Ishikawa (cell line): ENCODE data around the gene PATJ.

Experiments used
- CEBPB ChIP-seq: IDR thresholded peaks from 2 replicates; pipeline ENCODE4 v1.6.1; 2012
- CREB1 ChIP-seq: IDR thresholded peaks from 2 replicates; pipeline ENCODE4 v1.6.1; 2012; ENCODE audit warnings: low read depth
- EGR1 ChIP-seq: IDR thresholded peaks from 2 replicates; pipeline ENCODE4 v1.6.1; 2012
- EP300 ChIP-seq: IDR thresholded peaks from 2 replicates; pipeline ENCODE4 v1.6.1; 2012; ENCODE audit warnings: borderline replicate concordance
- FOXM1 ChIP-seq: IDR thresholded peaks from 2 replicates; pipeline ENCODE4 v1.6.1; 2012; ENCODE audit warnings: low read depth, borderline replicate concordance
- NFIC ChIP-seq: IDR thresholded peaks from 2 replicates; pipeline ENCODE4 v1.6.1; 2012
- RAD21 ChIP-seq: IDR thresholded peaks from 2 replicates; pipeline ENCODE4 v1.6.1; 2012; ENCODE audit warnings: low read depth
- TAF1 ChIP-seq: IDR thresholded peaks from 2 replicates; pipeline ENCODE4 v1.6.1; 2012; ENCODE audit warnings: low read depth, mild to moderate bottlenecking
- TCF12 ChIP-seq: IDR thresholded peaks from 2 replicates; pipeline ENCODE4 v1.6.1; 2012; ENCODE audit warnings: low read depth
- TEAD4 ChIP-seq: IDR thresholded peaks from 2 replicates; pipeline ENCODE4 v1.6.1; 2012
- YY1 ChIP-seq: IDR thresholded peaks from 2 replicates; pipeline ENCODE4 v1.6.1; 2012; ENCODE audit warnings: low read depth
- ZBTB7A ChIP-seq: IDR thresholded peaks from 2 replicates; pipeline ENCODE4 v1.6.1; 2012; ENCODE audit warnings: low read depth
- TF ChIP-seq, protein P1 (sequence below): IDR thresholded peaks from 2 replicates; pipeline ENCODE4 v1.6.1; 2012
- TF ChIP-seq, protein P2 (sequence below): IDR thresholded peaks from 2 replicates; pipeline ENCODE4 v1.6.1; 2012; ENCODE audit warnings: low read depth, mild to moderate bottlenecking
- TF ChIP-seq, protein P3 (sequence below): IDR thresholded peaks from 2 replicates; pipeline ENCODE4 v1.6.1; 2012

Gene PATJ

DNA sequence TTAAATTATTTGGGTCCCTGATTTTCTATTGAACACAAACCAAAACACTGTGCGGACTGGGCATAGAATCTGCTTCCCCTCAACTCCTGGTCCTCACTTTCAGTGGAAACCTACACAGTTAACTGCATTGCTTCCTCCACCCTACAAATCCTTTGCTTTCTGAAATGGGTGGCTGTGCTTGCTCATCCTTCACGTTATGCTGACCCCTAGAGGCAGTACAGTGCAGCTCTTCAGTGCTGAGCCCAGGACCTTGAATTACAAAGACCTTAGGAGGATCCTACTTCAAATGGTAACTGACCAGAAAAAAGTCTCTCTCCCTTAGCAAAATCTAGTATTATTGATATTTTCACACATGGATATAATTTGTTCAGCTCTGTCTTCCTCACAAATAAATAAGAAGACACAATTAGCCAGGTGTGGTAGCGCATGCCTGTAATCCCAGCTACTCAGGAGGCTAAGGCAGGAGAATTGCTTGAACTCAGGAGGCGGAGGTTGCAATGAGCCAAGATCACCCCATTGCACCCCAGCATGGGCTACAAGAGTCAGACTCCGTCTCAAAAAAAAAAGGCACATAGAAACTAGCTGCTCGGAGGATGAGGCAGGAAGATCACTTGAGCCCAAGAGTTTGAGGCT lies 388.9 kb downstream of the PATJ start:
- TF ChIP-seq TAF1 (no peak), YY1 (no peak), EGR1 (no peak), NFIC (no peak), RAD21 (peak; percentile 71)

DNA sequence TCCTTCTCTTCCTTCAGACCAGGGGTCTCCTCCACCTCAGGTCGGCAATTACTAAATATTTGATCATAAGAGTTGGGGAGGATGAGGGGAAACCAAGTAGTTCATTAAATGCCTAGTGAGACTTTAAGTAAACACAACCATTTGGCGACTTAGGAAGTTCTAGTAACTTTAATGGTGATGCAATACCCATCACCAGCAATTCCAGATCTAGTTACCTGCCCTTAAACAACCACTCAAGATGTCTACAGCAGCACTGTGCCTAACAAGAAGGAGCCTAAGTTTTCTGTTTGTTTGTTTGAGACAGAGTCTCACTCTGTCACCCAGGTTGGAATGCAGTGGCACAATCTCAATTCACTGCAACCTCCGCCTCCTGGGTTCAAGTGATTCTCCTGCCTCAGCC lies 395.7 kb downstream of the PATJ start:
- no peak for TF ChIP-seq TAF1

DNA sequence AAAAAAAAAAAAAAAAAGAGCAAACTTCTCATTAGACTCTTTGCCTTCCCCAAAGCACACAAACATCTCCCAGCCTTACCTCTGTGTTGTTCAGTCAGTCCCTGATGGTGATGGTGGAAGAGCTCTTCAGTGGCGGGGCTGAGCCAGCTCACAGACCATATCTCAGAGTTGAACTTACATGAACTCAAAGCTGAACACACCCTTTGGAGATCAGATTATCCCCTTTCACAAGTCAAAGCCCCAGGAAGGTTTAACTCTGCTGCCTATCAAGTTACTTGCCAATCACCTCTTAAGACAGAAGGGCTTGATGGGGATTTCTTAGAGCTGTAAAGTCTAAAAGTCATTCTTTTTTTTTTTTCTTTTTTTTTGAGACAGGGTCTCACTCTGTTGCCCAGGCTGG lies 397.1 kb downstream of the PATJ start:
- TF ChIP-seq YY1 (no peak), TAF1 (no peak), RAD21 (no peak), ZBTB7A (no peak), CEBPB (no peak), TEAD4 (no peak), FOXM1 (no peak)
- TF ChIP-seq, protein P1, sequence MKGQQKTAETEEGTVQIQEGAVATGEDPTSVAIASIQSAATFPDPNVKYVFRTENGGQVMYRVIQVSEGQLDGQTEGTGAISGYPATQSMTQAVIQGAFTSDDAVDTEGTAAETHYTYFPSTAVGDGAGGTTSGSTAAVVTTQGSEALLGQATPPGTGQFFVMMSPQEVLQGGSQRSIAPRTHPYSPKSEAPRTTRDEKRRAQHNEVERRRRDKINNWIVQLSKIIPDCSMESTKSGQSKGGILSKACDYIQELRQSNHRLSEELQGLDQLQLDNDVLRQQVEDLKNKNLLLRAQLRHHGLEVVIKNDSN = no peak
- TF ChIP-seq, protein P2, sequence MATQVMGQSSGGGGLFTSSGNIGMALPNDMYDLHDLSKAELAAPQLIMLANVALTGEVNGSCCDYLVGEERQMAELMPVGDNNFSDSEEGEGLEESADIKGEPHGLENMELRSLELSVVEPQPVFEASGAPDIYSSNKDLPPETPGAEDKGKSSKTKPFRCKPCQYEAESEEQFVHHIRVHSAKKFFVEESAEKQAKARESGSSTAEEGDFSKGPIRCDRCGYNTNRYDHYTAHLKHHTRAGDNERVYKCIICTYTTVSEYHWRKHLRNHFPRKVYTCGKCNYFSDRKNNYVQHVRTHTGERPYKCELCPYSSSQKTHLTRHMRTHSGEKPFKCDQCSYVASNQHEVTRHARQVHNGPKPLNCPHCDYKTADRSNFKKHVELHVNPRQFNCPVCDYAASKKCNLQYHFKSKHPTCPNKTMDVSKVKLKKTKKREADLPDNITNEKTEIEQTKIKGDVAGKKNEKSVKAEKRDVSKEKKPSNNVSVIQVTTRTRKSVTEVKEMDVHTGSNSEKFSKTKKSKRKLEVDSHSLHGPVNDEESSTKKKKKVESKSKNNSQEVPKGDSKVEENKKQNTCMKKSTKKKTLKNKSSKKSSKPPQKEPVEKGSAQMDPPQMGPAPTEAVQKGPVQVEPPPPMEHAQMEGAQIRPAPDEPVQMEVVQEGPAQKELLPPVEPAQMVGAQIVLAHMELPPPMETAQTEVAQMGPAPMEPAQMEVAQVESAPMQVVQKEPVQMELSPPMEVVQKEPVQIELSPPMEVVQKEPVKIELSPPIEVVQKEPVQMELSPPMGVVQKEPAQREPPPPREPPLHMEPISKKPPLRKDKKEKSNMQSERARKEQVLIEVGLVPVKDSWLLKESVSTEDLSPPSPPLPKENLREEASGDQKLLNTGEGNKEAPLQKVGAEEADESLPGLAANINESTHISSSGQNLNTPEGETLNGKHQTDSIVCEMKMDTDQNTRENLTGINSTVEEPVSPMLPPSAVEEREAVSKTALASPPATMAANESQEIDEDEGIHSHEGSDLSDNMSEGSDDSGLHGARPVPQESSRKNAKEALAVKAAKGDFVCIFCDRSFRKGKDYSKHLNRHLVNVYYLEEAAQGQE = no peak

DNA sequence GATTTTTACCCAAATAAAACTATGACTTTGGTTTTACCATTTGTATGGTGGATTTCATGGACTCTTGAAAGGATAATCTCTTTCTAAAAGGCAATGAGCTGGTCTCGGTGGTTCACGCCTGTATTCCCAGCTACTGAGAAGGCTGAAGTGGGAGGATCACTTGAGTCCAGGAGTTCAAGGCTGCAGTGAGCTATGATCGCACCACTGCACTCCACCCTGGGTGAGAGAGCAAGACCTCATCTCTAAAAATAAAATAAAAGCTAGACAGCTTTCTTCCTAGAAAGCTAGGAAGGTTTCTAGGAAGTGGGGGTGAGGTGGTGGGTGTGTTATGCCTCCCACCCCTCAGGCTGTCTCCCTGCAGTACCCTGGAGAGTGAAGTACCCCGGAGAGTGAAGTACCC lies 398.4 kb downstream of the PATJ start:
- TF ChIP-seq, protein P3, sequence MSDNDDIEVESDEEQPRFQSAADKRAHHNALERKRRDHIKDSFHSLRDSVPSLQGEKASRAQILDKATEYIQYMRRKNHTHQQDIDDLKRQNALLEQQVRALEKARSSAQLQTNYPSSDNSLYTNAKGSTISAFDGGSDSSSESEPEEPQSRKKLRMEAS = no peak
- no peak for TF ChIP-seq FOXM1

DNA sequence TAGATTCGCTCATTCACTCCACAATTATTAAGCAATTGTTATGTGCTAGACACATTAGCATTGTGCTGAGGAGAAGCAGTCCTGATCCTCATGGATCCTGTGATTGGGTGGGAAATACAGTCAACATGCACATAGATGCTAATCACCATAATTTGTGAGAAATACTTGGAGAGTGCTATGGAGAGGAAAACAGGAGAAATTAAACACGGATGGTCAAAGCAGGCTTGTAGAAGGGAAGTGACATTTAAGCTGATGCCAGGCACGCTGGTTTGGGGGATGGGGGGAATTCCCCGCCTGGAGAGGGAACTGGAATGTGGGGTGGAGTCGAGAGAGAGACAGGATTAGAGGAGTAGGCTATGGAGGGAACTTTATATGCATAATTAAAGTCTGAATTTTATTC lies 400.2 kb downstream of the PATJ start:
- no peak for TF ChIP-seq TAF1
- no peak for TF ChIP-seq RAD21
- no peak for TF ChIP-seq CEBPB

DNA sequence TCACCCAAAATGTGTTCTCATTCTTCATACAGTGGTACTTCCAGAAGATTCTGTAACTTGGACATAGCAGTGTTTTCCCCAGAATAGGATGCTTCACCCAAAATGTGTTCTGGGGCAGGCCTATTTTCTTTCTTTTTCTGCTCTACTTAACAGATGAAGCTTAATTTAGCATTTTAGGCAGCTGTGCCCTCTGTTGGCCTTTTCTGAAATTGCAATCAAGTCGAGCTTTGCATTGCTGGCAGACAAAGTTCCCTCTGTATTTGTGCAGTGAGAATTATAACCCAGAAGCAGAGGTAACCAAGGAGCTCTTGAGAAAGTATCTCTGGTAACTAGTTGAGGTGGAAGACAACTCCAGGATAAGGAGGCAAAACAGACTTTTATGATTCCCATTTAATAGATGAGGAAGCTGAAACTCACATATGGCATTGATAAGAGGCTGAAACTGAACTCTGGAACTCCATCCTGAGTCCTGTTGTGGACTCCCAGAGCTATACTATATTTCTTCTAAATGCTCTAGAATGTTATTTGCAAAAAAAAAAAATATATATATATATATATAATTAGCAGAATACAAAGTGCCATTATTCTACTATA lies 402.1 kb downstream of the PATJ start:
- TF ChIP-seq EGR1 (no peak), RAD21 (peak; percentile 56)

DNA sequence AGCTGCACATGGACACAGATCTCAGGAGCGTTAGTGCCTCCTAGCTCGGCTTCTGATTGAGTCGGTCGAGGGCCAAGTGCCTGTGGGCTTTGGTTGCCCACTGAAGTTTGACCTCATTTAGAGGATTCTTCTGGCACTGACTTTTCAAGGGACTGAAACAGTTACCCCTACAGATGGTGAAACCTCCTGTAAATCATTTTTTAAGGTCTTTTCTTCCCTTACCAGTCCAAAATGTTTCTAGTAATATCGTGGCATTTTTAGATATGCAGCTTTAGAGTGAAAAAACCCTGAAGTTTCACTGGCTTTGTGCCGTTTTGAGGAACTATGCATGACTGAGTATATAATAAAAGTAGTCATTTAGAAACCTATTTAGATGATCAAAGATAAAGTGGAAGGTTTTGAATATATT lies 417.7 kb downstream of the PATJ start:
- TF ChIP-seq EGR1 (no peak), TEAD4 (no peak), CEBPB (no peak), YY1 (no peak), EP300 (no peak), CREB1 (no peak), NFIC (no peak), TAF1 (no peak), ZBTB7A (no peak), RAD21 (no peak), TCF12 (no peak)
- TF ChIP-seq, protein P3 = no peak
- TF ChIP-seq, protein P2 = no peak
- TF ChIP-seq, protein P1 = no peak
